HepG2 (cell line): ENCODE results near the gene ATG4D. TPM values are rescaled to one million over a fixed set of nuclear protein-coding genes. Genes with fewer than 3 reads are reported as not detected.

Experiments
- ATAC-seq: fragments of 200-7000 bp; cut with Tn5 transposase; 3 replicates; pipeline ENCODE4 v1.9.1; 2020; ENCODE audit warnings: mild to moderate bottlenecking, moderate library complexity
- BruUV-seq: library from RNA; stranded (reverse); fragments of 400-500 nt; replicated peaks from 2 replicates; lab custom pipeline; 2021; lab: Mats Ljungman, UMichigan
- CTCF ChIA-PET: fragments of 300-600 bp; formaldehyde crosslinking; extraction: SDS; loops from one replicate; lab custom pipeline; 2021; ENCODE audit warnings: low total read pairs, inconsistent platforms, low intra/inter-chr PET ratio; lab: Yijun Ruan, JAX
- POLR2A ChIA-PET: fragments of 350-600 bp; sonication (Branson Sonifier 250); formaldehyde crosslinking; loops from one replicate; lab custom pipeline; 2020; ENCODE audit warnings: antibody characterized with exemption, inconsistent platforms; lab: Yijun Ruan, JAX
- DNase-seq: peaks from one replicate; pipeline ENCODE4 v3.0.0-alpha.2; 2015; ENCODE audit warnings: low spot score
- FAIRE-seq: peaks from 3 replicates; lab custom pipeline; 2011; peaks lifted over from hg19 to GRCh38; lab: Jason Lieb, UNC
- H2AFZ ChIP-seq: one replicate; pipeline ENCODE4 v1.6.1; 2011; ENCODE audit warnings: low read length, inconsistent platforms
- H3K27ac ChIP-seq: fragments of 300-600 bp; 3 replicates; pipeline ENCODE4 v1.8.0; 2011; ENCODE audit warnings: mixed run types, mild to moderate bottlenecking, mixed read lengths, low read length, inconsistent platforms; ENCODE audit not compliant: insufficient read depth; ENCODE audit errors: extremely low read length
- H3K27me3 ChIP-seq, 2 experiments: fragments of 200-600 bp in 1 of 2; 2 replicates in 1 of 2; 3 replicates in 1 of 2; pipeline versions ENCODE4 v1.6.0 to v1.8.0; 2011; ENCODE audit warnings: low read length in 2 of 2, mild to moderate bottlenecking in 2 of 2, moderate library complexity in 2 of 2, inconsistent platforms in 1 of 2; ENCODE audit not compliant: insufficient read depth in 2 of 2, control insufficient read depth in 1 of 2
- H3K36me3 ChIP-seq, 2 experiments: fragments of 200-600 bp in 1 of 2; replicated peaks in 1 of 2; 2 replicates in 1 of 2; 3 replicates in 1 of 2; pipeline versions ENCODE4 v1.5.1 to v1.8.0; 2011; ENCODE audit warnings: low read length in 2 of 2, inconsistent platforms in 1 of 2; ENCODE audit not compliant: insufficient read depth in 2 of 2, control insufficient read depth in 1 of 2
- H3K4me1 ChIP-seq: 2 replicates; pipeline ENCODE4 v1.5.1; 2012; ENCODE audit warnings: low read length, inconsistent platforms; ENCODE audit not compliant: insufficient read depth
- H3K4me2 ChIP-seq: 2 replicates; pipeline ENCODE4 v1.6.0; 2011; ENCODE audit warnings: low read depth, low read length, inconsistent platforms
- H3K4me3 ChIP-seq, 3 experiments: fragments of 200-600 bp in 1 of 3; sonication (generic), shearing (Covaris generic) in 1 of 3; replicated peaks in 1 of 3; 2 replicates each; pipeline ENCODE4 v1.5.1; 2011 to 2016; ENCODE audit warnings: low read length in 3 of 3, inconsistent platforms in 2 of 3, low read depth in 2 of 3, mild to moderate bottlenecking in 2 of 3, control low read depth in 1 of 3, mixed read lengths in 1 of 3; ENCODE audit not compliant: insufficient read depth in 1 of 3
- H3K79me2 ChIP-seq: one replicate; pipeline ENCODE4 v1.6.1; 2011; ENCODE audit warnings: low read length, inconsistent platforms; ENCODE audit not compliant: insufficient read depth
- H3K9ac ChIP-seq: 2 replicates; pipeline ENCODE4 v1.6.0; 2011; ENCODE audit warnings: mild to moderate bottlenecking, low read depth, low read length, inconsistent platforms; ENCODE audit not compliant: insufficient read depth
- H3K9me3 ChIP-seq: 2 replicates; pipeline ENCODE4 v1.5.1; 2012; ENCODE audit warnings: mild to moderate bottlenecking, low read length
- H4K20me1 ChIP-seq: 2 replicates; pipeline ENCODE4 v1.6.0; 2011; ENCODE audit warnings: inconsistent platforms, mild to moderate bottlenecking, low read length, moderate library complexity; ENCODE audit not compliant: insufficient read depth
- AHR ChIP-seq: IDR thresholded peaks from 2 replicates; pipeline ENCODE4 v1.6.1; 2018; ENCODE audit warnings: missing genetic modification reagents, missing compliant biosample characterization
- KAT8 ChIP-seq: IDR thresholded peaks from 2 replicates; pipeline ENCODE4 v1.6.1; 2016; ENCODE audit warnings: missing genetic modification reagents, missing compliant biosample characterization
- SCMH1 ChIP-seq: sonication (generic); formaldehyde crosslinking; IDR thresholded peaks from 2 replicates; pipeline ENCODE4 v1.9.0; 2021; ENCODE audit warnings: missing genetic modification reagents, mild to moderate bottlenecking, borderline replicate concordance
- TFDP2 ChIP-seq: sonication (generic); formaldehyde crosslinking; IDR thresholded peaks from 2 replicates; pipeline ENCODE4 v1.4.0; 2020; ENCODE audit warnings: missing genetic modification reagents
- XBP1 ChIP-seq: sonication (generic); formaldehyde crosslinking; IDR thresholded peaks from 2 replicates; pipeline ENCODE4 v1.5.0; 2020; ENCODE audit warnings: missing genetic modification reagents
- ZBTB42 ChIP-seq: sonication (generic); formaldehyde crosslinking; IDR thresholded peaks from 2 replicates; pipeline ENCODE4 v1.5.0; 2020; ENCODE audit warnings: mild to moderate bottlenecking, missing genetic modification reagents
- ZNF121 ChIP-seq: sonication (generic); formaldehyde crosslinking; IDR thresholded peaks from 2 replicates; pipeline ENCODE4 v1.5.0; 2020; ENCODE audit warnings: mild to moderate bottlenecking, missing genetic modification reagents
- ZNF276 ChIP-seq: sonication (generic); formaldehyde crosslinking; IDR thresholded peaks from 2 replicates; pipeline ENCODE4 v1.4.0; 2020; ENCODE audit warnings: mild to moderate bottlenecking, low read depth, missing genetic modification reagents
- ZNF326 ChIP-seq: sonication (generic); formaldehyde crosslinking; IDR thresholded peaks from 2 replicates; pipeline ENCODE4 v1.4.0; 2020; ENCODE audit warnings: missing genetic modification reagents, borderline replicate concordance
- ZNF552 ChIP-seq: sonication (generic); formaldehyde crosslinking; IDR thresholded peaks from 2 replicates; pipeline ENCODE4 v1.9.0; 2022; ENCODE audit warnings: missing genetic modification reagents, mild to moderate bottlenecking, borderline replicate concordance
- ZNF629 ChIP-seq: sonication (generic); formaldehyde crosslinking; conservative IDR thresholded peaks from 2 replicates; pipeline ENCODE4 v1.5.0; 2020; ENCODE audit warnings: missing genetic modification reagents
- ZNF687 ChIP-seq: sonication (generic); formaldehyde crosslinking; IDR thresholded peaks from 2 replicates; pipeline ENCODE4 v1.5.1; 2020; ENCODE audit warnings: mild to moderate bottlenecking, missing genetic modification reagents, moderate library complexity
- ZNF83 ChIP-seq: sonication (generic); formaldehyde crosslinking; IDR thresholded peaks from 2 replicates; pipeline ENCODE4 v1.4.0; 2020; ENCODE audit warnings: missing genetic modification reagents, mild to moderate bottlenecking, borderline replicate concordance
- WGBS: methylation state at CpG from one replicate; pipeline ENCODE4 v1.1.6; 2017; ENCODE audit warnings: low lambda C conversion rate; 5-methylcytosine and 5-hydroxymethylcytosine counted together
- in situ Hi-C: cut with HindIII; loops from 2 replicates; pipeline ENCODE4 v1.10.0; 2017; ENCODE audit warnings: low pct_unique_long_range_greater_than_20kb; ENCODE audit not compliant: extremely low pct_ligation_motif_present
- intact Hi-C: fragments of 100-400 bp; cut with micrococcal nuclease; formaldehyde crosslinking; loops from one replicate; pipeline ENCODE4 v1.10.0; 2022; ENCODE audit not compliant: unreplicated experiment
- polyA plus RNA-seq, 8 experiments: library from polyadenylated mRNA; depleted of rRNA in 3 of 8; stranded (reverse) in 7 of 8; unstranded in 1 of 8; fragments of >200 nt; fragmentation: Illumina TruSeq in 4 of 8; extraction: Trizol in 4 of 8; gene quantifications; 2 replicates each; pipeline versions ENCODE4 v1.2.1 to v1.2.3, GENCODE V29; 2011 to 2016; ENCODE audit warnings: low read depth in 4 of 8, missing spikeins in 1 of 8, mixed read lengths in 1 of 8; ENCODE audit not compliant: insufficient read depth in 1 of 8
- total RNA-seq, 5 experiments: library from RNA; depleted of rRNA; stranded (reverse); fragments of >200 nt; fragmentation: Illumina TruSeq; extraction: Trizol; gene quantifications; 2 replicates each; pipeline ENCODE4 v1.2.3, GENCODE V29; 2016; ENCODE audit warnings: low read depth in 1 of 5

Gene ATG4D
- total and polyA plus RNA-seq, 2 of the 13 experiments (the other 11 are each of a cell fraction or from before 2014, with no cell fraction given): 17.8 to 19.0 TPM

GRCh38 chr19:10549733-10550132 is 6.0 kb downstream of the ATG4D start:
- H3K27me3 ChIP-seq: no peaks in the 10 kb centered on the region
- ChIA-PET POLR2A (no interaction called here), CTCF (no interaction called here)
- H3K4me2 ChIP-seq: no peak overlapping the region
- FAIRE-seq (no peak), ATAC-seq (no peak), DNase-seq (no peak)
- no peak overlapping the region for H3K4me3 ChIP-seq
- H3K79me2 ChIP-seq: no peaks in the 10 kb centered on the region
- peaks cover 12% of the 10 kb centered on the region for H3K4me1 ChIP-seq
- H3K9ac ChIP-seq: no peak overlapping the region
- in situ Hi-C loops (no loop called here), intact Hi-C loops (no loop called here)
- H3K9me3 ChIP-seq: no peaks in the 10 kb centered on the region
- H2AFZ ChIP-seq: no peak overlapping the region
- no peak overlapping the region for H3K27ac ChIP-seq
- H4K20me1 ChIP-seq: no peaks in the 10 kb centered on the region
- 98% methylated on average over 6 of the region's 7 CpGs for WGBS
- no TSS peak for BruUV-seq
- peaks cover 11 to 59% of the 10 kb centered on the region in 2 experiments; a peak in 4 of 5 replicates for H3K36me3 ChIP-seq
- TF ChIP-seq AHR (CRISPR knock-in tag) (no peak), KAT8 (no peak), ZNF326 (CRISPR knock-in tag) (no peak), ZNF552 (CRISPR knock-in tag) (no peak), XBP1 (CRISPR knock-in tag) (no peak), ZBTB42 (CRISPR knock-in tag) (no peak)

GRCh38 chr19:10550336-10550735 is 6.6 kb downstream of the ATG4D start:
- no peak for DNase-seq
- POLR2A ChIA-PET: no interaction called here
- H3K9ac ChIP-seq: no peak overlapping the region
- H3K4me1 ChIP-seq: peaks cover 6% of the 10 kb centered on the region; the same call in 1 of the 2 replicates
- in situ Hi-C loops: no loop called here
- no peak for FAIRE-seq
- BruUV-seq: no TSS peak
- no peak overlapping the region for H3K4me3 ChIP-seq
- intact Hi-C loops: no loop called here
- H3K27ac ChIP-seq: no peak overlapping the region
- no peaks in the 10 kb centered on the region for H3K9me3 ChIP-seq
- CTCF ChIA-PET: no interaction called here
- ATAC-seq: no peak
- no peak overlapping the region for H3K4me2 ChIP-seq
- no peak overlapping the region for H2AFZ ChIP-seq
- WGBS: 98% methylated on average over 6 of the region's 6 CpGs
- H4K20me1 ChIP-seq: no peaks in the 10 kb centered on the region
- peaks cover 11 to 64% of the 10 kb centered on the region in 2 experiments; a peak in 4 of 5 replicates for H3K36me3 ChIP-seq
- no peaks in the 10 kb centered on the region for H3K27me3 ChIP-seq
- H3K79me2 ChIP-seq: no peaks in the 10 kb centered on the region
- TF ChIP-seq ZNF687 (CRISPR knock-in tag): no peak
- no peak for TF ChIP-seq TFDP2 (CRISPR knock-in tag)
- no peak for TF ChIP-seq ZNF276 (CRISPR knock-in tag)
- no peak for TF ChIP-seq SCMH1 (CRISPR knock-in tag)
- TF ChIP-seq ZNF121: no peak
- TF ChIP-seq ZNF629: no peak
- no peak for TF ChIP-seq ZNF83 (CRISPR knock-in tag)
